ENCODE measurements around the gene DHRSX.

GRCh38 chrX:2267890-2268289 is 232.9 kb downstream of the DHRSX start:
- TF ChIP-seq EZH2 (IDR thresholded peaks at IDR 0.05; ENCODE audit: insufficient read depth, low read length) (no peak), CTCF (IDR thresholded peaks at IDR 0.05; ENCODE audit: insufficient read depth, low read depth, low read length) (no peak)
